GM12878 (cell line): ENCODE measurements around the gene PDCD1LG2. TPM values are rescaled to one million over a fixed set of nuclear protein-coding genes. Genes with fewer than 3 reads are reported as not detected.

Source experiments
- ATF7 ChIP-seq: fragments of 450-650 bp; IDR thresholded peaks from 2 replicates; pipeline ENCODE4 v1.6.1; 2016; ENCODE audit warnings: low read depth, mild to moderate bottlenecking
- BACH1 ChIP-seq: fragments of 450-650 bp; IDR thresholded peaks from 2 replicates; pipeline ENCODE4 v1.6.1; 2017; ENCODE audit warnings: mild to moderate bottlenecking, borderline replicate concordance
- BRCA1 ChIP-seq: IDR thresholded peaks from 2 replicates; pipeline ENCODE4 v1.6.1; 2011; ENCODE audit warnings: low read depth, low read length, improper control_type of control experiment
- CBFB ChIP-seq: IDR thresholded peaks from 2 replicates; pipeline ENCODE4 v1.6.1; 2016; ENCODE audit warnings: antibody characterized with exemption, low read depth
- CHD4 ChIP-seq: fragments of 200-600 bp; sonication (generic); IDR thresholded peaks from 2 replicates; pipeline ENCODE4 v1.6.1; 2016; ENCODE audit warnings: mild to moderate bottlenecking
- CREB1 ChIP-seq: IDR thresholded peaks from 2 replicates; pipeline ENCODE4 v1.6.1; 2012; ENCODE audit warnings: low read depth, mild to moderate bottlenecking, inconsistent platforms
- CTCF ChIP-seq, 3 experiments: IDR thresholded peaks in 2 of 3; conservative IDR thresholded peaks in 1 of 3; 2 replicates each; pipeline ENCODE4 v1.5.1; 2011; ENCODE audit warnings: low read depth in 3 of 3, low read length in 3 of 3, mild to moderate bottlenecking in 3 of 3, control low read depth in 2 of 3, moderate library complexity in 2 of 3, inconsistent platforms in 1 of 3, mixed read lengths in 1 of 3; ENCODE audit not compliant: control insufficient read depth in 2 of 3, insufficient read depth in 1 of 3; ENCODE audit errors: extremely low read depth in 1 of 3
- HDGF ChIP-seq: fragments of 450-650 bp; IDR thresholded peaks from 2 replicates; pipeline ENCODE4 v1.6.1; 2016; ENCODE audit warnings: antibody characterized with exemption
- HSF1 ChIP-seq: fragments of 150-350 bp; IDR thresholded peaks from 2 replicates; pipeline ENCODE4 v1.6.1; 2014; ENCODE audit warnings: mild to moderate bottlenecking, low read depth, low read length
- KAT2A ChIP-seq: conservative IDR thresholded peaks from 2 replicates; pipeline ENCODE4 v1.6.1; 2011; ENCODE audit warnings: low read depth, low read length; ENCODE audit not compliant: control insufficient read depth
- MXI1 ChIP-seq: fragments of 150-350 bp; IDR thresholded peaks from 2 replicates; pipeline ENCODE4 v1.6.1; 2011; ENCODE audit warnings: low read depth, mild to moderate bottlenecking, inconsistent platforms, low read length, improper control_type of control experiment
- MYC ChIP-seq: IDR thresholded peaks from 2 replicates; pipeline ENCODE4 v1.6.1; 2011; ENCODE audit warnings: mild to moderate bottlenecking, low read length, moderate library complexity, inconsistent platforms; ENCODE audit not compliant: insufficient read depth, insufficient replicate concordance, insufficient read length, severe bottlenecking
- NR2C1 ChIP-seq: fragments of 450-650 bp; IDR thresholded peaks from 2 replicates; pipeline ENCODE4 v1.6.1; 2017; ENCODE audit warnings: antibody characterized with exemption, mild to moderate bottlenecking, moderate library complexity
- PML ChIP-seq: IDR thresholded peaks from 2 replicates; pipeline ENCODE4 v1.6.1; 2012; ENCODE audit warnings: low read length, inconsistent platforms
- POLR2A ChIP-seq: IDR thresholded peaks from 2 replicates; pipeline ENCODE4 v1.6.1; 2011; ENCODE audit warnings: low read depth, mild to moderate bottlenecking, low read length
- POLR2AphosphoS5 ChIP-seq: IDR thresholded peaks from 2 replicates; pipeline ENCODE4 v1.6.1; 2011; ENCODE audit warnings: mild to moderate bottlenecking, low read length, inconsistent platforms
- SMARCA5 ChIP-seq: fragments of 450-650 bp; IDR thresholded peaks from 2 replicates; pipeline ENCODE4 v1.6.1; 2017; ENCODE audit warnings: mild to moderate bottlenecking
- SUZ12 ChIP-seq: fragments of 200-600 bp; sonication (generic); IDR thresholded peaks from one replicate; pipeline ENCODE4 v1.6.1; 2018; ENCODE audit warnings: antibody characterized with exemption, mild to moderate bottlenecking; ENCODE audit not compliant: unreplicated experiment
- TCF7 ChIP-seq: IDR thresholded peaks from 2 replicates; pipeline ENCODE4 v1.6.1; 2014; ENCODE audit warnings: antibody characterized with exemption, borderline replicate concordance
- WRNIP1 ChIP-seq: IDR thresholded peaks from 2 replicates; pipeline ENCODE4 v1.6.1; 2011; ENCODE audit warnings: low read depth, low read length, improper control_type of control experiment, borderline replicate concordance
- ZNF207 ChIP-seq: fragments of 450-650 bp; IDR thresholded peaks from 2 replicates; pipeline ENCODE4 v1.6.1; 2014; ENCODE audit warnings: antibody characterized with exemption, mild to moderate bottlenecking, borderline replicate concordance
- ZNF217 ChIP-seq: fragments of 450-650 bp; IDR thresholded peaks from 2 replicates; pipeline ENCODE4 v1.6.1; 2017; ENCODE audit warnings: antibody characterized with exemption, mild to moderate bottlenecking
- polyA plus RNA-seq, 11 experiments: library from polyadenylated mRNA; depleted of rRNA in 4 of 11; unstranded in 6 of 11; stranded (reverse) in 5 of 11; fragments of >200 nt; fragmentation: Nextera tagmentation in 4 of 11; fragmentation: Illumina TruSeq in 1 of 11; extraction: Ambion mirVana in 4 of 11; extraction: Trizol in 1 of 11; gene quantifications; 1 replicate in 1 of 11; 2 replicates in 10 of 11; pipeline versions ENCODE4 v1.2.1 to v1.2.3, GENCODE V29; 2011 to 2016; ENCODE audit warnings: inconsistent platforms in 2 of 11, missing spikeins in 2 of 11, low read depth in 1 of 11
- total RNA-seq, 4 experiments: library from RNA; depleted of rRNA in 3 of 4; stranded (reverse); fragments of >200 nt in 3 of 4; fragmentation: Illumina TruSeq in 1 of 4; extraction: Trizol in 1 of 4; gene quantifications; 2 replicates each; pipeline versions ENCODE4 v1.2.1 to v1.2.3, GENCODE V29; 2013 to 2021
- TF ChIP-seq, protein P1 (sequence below): fragments of 450-650 bp; formaldehyde crosslinking; IDR thresholded peaks from 2 replicates; pipeline ENCODE4 v1.4.0; 2020; ENCODE audit warnings: mild to moderate bottlenecking, moderate library complexity
- TF ChIP-seq, protein P2 (sequence below): IDR thresholded peaks from 2 replicates; pipeline ENCODE4 v1.6.1; 2011; ENCODE audit warnings: mild to moderate bottlenecking, low read depth, low read length, moderate library complexity; ENCODE audit not compliant: insufficient replicate concordance

The PDCD1LG2 gene
- total and polyA plus RNA-seq, 10 of the 15 experiments (the other 5 are each of a cell fraction or from before 2014, with no cell fraction given), result 1.5 to 37.3 (median 3.0) TPM

DNA sequence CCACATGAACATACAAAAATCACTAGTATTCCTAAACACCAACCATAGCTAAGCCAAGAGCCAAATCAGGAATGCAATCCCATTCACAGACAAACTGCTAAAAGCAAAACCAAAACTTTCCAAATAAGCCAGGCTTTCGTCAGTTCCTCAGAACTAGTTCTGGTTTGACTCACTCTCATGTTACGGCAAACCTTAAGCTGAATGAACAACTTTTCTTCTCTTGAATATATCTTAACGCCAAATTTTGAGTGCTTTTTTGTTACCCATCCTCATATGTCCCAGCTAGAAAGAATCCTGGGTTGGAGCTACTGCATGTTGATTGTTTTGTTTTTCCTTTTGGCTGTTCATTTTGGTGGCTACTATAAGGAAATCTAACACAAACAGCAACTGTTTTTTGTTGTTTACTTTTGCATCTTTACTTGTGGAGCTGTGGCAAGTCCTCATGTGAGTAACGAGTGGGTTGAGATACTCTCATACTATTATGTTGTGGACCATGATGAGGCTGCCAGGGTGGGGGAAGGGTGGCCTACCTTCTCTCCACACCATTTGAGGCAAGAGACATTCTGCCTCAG lies at the start of gene PDCD1LG2 (continued):
- TF ChIP-seq, protein P1, sequence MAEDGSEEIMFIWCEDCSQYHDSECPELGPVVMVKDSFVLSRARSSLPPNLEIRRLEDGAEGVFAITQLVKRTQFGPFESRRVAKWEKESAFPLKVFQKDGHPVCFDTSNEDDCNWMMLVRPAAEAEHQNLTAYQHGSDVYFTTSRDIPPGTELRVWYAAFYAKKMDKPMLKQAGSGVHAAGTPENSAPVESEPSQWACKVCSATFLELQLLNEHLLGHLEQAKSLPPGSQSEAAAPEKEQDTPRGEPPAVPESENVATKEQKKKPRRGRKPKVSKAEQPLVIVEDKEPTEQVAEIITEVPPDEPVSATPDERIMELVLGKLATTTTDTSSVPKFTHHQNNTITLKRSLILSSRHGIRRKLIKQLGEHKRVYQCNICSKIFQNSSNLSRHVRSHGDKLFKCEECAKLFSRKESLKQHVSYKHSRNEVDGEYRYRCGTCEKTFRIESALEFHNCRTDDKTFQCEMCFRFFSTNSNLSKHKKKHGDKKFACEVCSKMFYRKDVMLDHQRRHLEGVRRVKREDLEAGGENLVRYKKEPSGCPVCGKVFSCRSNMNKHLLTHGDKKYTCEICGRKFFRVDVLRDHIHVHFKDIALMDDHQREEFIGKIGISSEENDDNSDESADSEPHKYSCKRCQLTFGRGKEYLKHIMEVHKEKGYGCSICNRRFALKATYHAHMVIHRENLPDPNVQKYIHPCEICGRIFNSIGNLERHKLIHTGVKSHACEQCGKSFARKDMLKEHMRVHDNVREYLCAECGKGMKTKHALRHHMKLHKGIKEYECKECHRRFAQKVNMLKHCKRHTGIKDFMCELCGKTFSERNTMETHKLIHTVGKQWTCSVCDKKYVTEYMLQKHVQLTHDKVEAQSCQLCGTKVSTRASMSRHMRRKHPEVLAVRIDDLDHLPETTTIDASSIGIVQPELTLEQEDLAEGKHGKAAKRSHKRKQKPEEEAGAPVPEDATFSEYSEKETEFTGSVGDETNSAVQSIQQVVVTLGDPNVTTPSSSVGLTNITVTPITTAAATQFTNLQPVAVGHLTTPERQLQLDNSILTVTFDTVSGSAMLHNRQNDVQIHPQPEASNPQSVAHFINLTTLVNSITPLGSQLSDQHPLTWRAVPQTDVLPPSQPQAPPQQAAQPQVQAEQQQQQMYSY (CRISPR knock-in tag), result no peak
- TF ChIP-seq MXI1 (peak; percentile 32; the same call in 1 of the 2 replicates), MYC (no peak), KAT2A (no peak), CTCF (IDR thresholded peaks at IDR 0.05 in 2 of 3, conservative IDR thresholded peaks at IDR 0.05 in 1 of 3; ENCODE audit: control insufficient read depth in 2 of 3, extremely low read depth in 1 of 3, insufficient read depth in 1 of 3, low read depth in 3 of 3, low read length in 3 of 3) (no peak), CBFB (peak; percentile 64; the same call in 1 of the 2 replicates), ZNF217 (no peak; the same call in 1 of the 2 replicates), HDGF (no peak), ATF7 (peak; percentile 90), SMARCA5 (no peak; the same call in 1 of the 2 replicates), CREB1 (peak; percentile 75), BRCA1 (no peak), POLR2A (no peak), CHD4 (no peak), TCF7 (0 out of 2 replicates have a peak, but pooled peaks have one; percentile 48), ZNF207 (peak; percentile 50; the same call in 1 of the 2 replicates), PML (no peak), SUZ12 (no peak), NR2C1 (no peak), HSF1 (no peak), WRNIP1 (0 out of 2 replicates have a peak, but pooled peaks have one; percentile 66), BACH1 (peak; percentile 83; the same call in 1 of the 2 replicates), POLR2AphosphoS5 (0 out of 2 replicates have a peak, but pooled peaks have one; percentile 18)
- TF ChIP-seq, protein P2, sequence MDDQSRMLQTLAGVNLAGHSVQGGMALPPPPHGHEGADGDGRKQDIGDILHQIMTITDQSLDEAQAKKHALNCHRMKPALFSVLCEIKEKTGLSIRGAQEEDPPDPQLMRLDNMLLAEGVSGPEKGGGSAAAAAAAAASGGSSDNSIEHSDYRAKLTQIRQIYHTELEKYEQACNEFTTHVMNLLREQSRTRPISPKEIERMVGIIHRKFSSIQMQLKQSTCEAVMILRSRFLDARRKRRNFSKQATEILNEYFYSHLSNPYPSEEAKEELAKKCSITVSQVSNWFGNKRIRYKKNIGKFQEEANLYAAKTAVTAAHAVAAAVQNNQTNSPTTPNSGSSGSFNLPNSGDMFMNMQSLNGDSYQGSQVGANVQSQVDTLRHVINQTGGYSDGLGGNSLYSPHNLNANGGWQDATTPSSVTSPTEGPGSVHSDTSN, result no peak
